HUES6 (cell line): ENCODE results near the gene NAV3.

Experiments
- H3K27ac ChIP-seq: 2 replicates; pipeline ENCODE4 v1.7.0; 2013; ENCODE audit warnings: low read depth, mild to moderate bottlenecking, low read length, inconsistent platforms
- H3K27me3 ChIP-seq: 2 replicates; pipeline ENCODE4 v1.6.1; 2013; ENCODE audit warnings: low read length; ENCODE audit not compliant: control insufficient read depth, insufficient read depth
- H3K36me3 ChIP-seq: 2 replicates; pipeline ENCODE4 v1.6.1; 2013; ENCODE audit warnings: low read length; ENCODE audit not compliant: control insufficient read depth, insufficient read depth
- H3K4me1 ChIP-seq: 2 replicates; pipeline ENCODE4 v1.6.1; 2013; ENCODE audit warnings: low read length; ENCODE audit not compliant: control insufficient read depth, insufficient read depth
- H3K4me3 ChIP-seq: 2 replicates; pipeline ENCODE4 v1.5.1; 2013; ENCODE audit warnings: low read depth, low read length
- H3K9ac ChIP-seq: one replicate; pipeline ENCODE4 v1.6.1; 2013; ENCODE audit warnings: mild to moderate bottlenecking, low read length
- H3K9me3 ChIP-seq: 2 replicates; pipeline ENCODE4 v1.6.1; 2013; ENCODE audit warnings: low read depth, low read length; ENCODE audit not compliant: control insufficient read depth, insufficient read depth

Gene NAV3

DNA sequence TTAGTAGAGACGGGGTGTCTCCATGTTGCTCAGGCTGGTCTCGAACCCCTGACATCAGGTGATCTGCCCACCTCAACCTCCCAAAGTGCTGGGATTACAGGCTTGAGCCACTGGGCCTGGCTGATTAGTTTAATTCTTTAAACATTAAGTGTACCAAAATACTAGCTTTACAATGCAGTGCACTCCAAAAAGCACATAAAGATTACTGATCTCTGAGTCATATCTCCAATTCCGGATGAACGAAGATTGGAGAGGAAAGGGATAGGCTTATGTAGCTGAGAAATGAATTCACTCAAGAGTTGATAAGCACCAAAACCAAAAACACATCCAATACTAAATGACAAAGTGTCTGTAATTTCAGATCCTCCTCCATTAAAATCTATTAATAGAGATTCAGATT lies 15.1 kb downstream of the NAV3 start:
- Histone ChIP-seq H3K9me3 (no peaks in the 10 kb centered on the region), H3K27me3 (no peaks in the 10 kb centered on the region), H3K27ac (no peak overlapping the region), H3K36me3 (no peaks in the 10 kb centered on the region), H3K4me1 (no peaks in the 10 kb centered on the region), H3K4me3 (no peak overlapping the region), H3K9ac (no peak overlapping the region)

GRCh38 chr12:77847060-77847541 lies 16.4 kb downstream of the NAV3 start:
- Histone ChIP-seq H3K27me3 (no peaks in the 10 kb centered on the region), H3K4me3 (no peak overlapping the region), H3K9ac (no peak overlapping the region), H3K36me3 (no peaks in the 10 kb centered on the region), H3K27ac (no peak overlapping the region), H3K9me3 (no peaks in the 10 kb centered on the region), H3K4me1 (no peaks in the 10 kb centered on the region)

DNA sequence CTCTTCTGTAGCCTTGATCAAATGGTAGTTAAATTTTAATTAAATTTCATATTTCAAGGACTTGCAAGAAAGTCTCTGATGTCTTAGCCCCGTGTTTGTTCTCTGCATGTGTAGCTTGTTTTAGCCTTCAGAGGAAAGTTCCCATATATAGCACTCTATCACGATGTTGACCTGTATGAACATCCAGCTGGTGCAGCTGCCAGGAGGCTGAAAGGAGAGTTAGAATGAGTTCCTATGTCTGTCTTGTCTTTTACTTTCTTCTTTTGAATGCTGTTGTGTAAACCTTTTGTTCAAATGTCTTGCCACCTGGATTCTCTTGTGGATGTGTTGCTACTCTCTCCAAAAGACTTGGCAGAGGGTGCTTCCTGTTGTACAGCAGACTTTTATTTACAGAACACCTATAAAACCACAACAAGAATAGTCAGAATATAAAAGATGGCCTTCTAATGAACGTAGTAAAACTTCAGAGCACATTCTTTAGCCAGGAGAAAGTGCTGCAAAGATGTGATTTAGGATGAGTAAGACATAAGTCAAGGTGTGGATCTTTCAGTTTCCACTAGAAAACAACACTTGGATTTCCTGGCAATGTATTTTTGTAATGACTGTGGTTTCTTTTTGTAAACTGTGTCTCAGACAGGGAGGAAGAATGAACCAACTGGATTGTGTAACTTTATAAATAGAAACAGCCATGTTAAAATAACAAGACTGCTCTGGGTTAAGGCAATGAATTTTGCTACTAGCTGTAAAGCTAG lies 17.2 kb downstream of the NAV3 start:
- no peaks in the 10 kb centered on the region for H3K4me1 ChIP-seq
- H3K4me3 ChIP-seq, result no peak overlapping the region
- H3K27ac ChIP-seq, result no peak overlapping the region
- H3K36me3 ChIP-seq, result no peaks in the 10 kb centered on the region
- no peaks in the 10 kb centered on the region for H3K27me3 ChIP-seq
- H3K9me3 ChIP-seq, result peaks cover 3% of the 10 kb centered on the region; the same call in 1 of the 2 replicates
- H3K9ac ChIP-seq, result no peak overlapping the region

DNA sequence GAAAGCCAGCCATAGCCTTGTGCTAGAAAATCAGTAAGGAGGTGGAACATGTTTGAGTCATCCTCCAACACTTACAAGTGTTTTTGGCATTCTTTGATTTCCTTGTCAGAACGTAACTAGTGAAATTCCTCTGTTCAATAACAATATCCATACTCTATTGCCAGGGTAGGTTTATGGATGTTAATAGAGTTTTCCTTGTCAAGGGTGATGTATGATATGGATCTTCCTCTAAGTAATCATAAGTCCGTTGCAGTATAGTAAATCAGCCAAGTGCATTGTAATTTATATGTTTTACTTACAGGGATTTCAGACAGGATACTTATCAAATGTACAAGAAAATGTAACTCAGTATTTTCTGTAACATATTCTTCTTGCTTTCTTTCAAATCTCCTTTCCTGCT lies 19.4 kb downstream of the NAV3 start:
- Histone ChIP-seq H3K9me3 (peaks cover 5% of the 10 kb centered on the region; the same call in 1 of the 2 replicates), H3K4me3 (no peak overlapping the region), H3K36me3 (no peaks in the 10 kb centered on the region), H3K27me3 (no peaks in the 10 kb centered on the region), H3K9ac (no peak overlapping the region), H3K4me1 (no peaks in the 10 kb centered on the region), H3K27ac (no peak overlapping the region)

GRCh38 chr12:77850698-77851097 lies 20.0 kb downstream of the NAV3 start:
- no peak overlapping the region for H3K9ac ChIP-seq
- no peak overlapping the region for H3K4me3 ChIP-seq
- peaks cover 5% of the 10 kb centered on the region; the same call in 1 of the 2 replicates for H3K9me3 ChIP-seq
- H3K27me3 ChIP-seq, result no peaks in the 10 kb centered on the region
- no peaks in the 10 kb centered on the region for H3K36me3 ChIP-seq
- H3K4me1 ChIP-seq, result no peaks in the 10 kb centered on the region
- no peak overlapping the region for H3K27ac ChIP-seq

DNA sequence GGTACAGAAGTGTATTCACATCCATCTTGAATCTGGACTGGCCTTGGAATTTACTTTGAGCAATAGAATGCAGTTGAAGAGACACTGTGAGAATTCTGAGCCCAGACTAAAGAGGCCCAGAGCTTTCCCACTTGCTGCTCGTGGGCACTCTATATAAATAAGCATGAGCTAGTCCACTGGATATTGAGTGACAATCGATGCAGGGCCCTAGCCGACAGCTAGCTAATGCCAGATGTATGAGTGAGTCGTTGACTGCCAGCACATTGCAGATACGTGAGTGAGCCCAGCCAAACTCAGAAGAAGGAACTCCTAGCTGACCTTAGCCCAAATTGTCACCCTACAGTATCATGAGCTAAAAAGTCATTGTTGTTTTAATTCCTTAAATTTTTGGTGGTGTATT lies 24.9 kb downstream of the NAV3 start:
- Histone ChIP-seq H3K9ac (no peak overlapping the region), H3K4me1 (no peaks in the 10 kb centered on the region), H3K4me3 (no peak overlapping the region), H3K27me3 (no peaks in the 10 kb centered on the region), H3K36me3 (no peaks in the 10 kb centered on the region), H3K27ac (no peak overlapping the region), H3K9me3 (peaks cover 5% of the 10 kb centered on the region; the same call in 1 of the 2 replicates)

- Histone ChIP-seq H3K27me3 (no peaks in the 10 kb centered on the region), H3K36me3 (no peaks in the 10 kb centered on the region), H3K9me3 (no peaks in the 10 kb centered on the region), H3K4me3 (no peak overlapping the region), H3K9ac (no peak overlapping the region), H3K4me1 (no peaks in the 10 kb centered on the region; the same call in 1 of the 2 replicates), H3K27ac (no peak overlapping the region)
Observed at GRCh38 chr12:77861317-77861716, 30.6 kb downstream of the NAV3 start.

DNA sequence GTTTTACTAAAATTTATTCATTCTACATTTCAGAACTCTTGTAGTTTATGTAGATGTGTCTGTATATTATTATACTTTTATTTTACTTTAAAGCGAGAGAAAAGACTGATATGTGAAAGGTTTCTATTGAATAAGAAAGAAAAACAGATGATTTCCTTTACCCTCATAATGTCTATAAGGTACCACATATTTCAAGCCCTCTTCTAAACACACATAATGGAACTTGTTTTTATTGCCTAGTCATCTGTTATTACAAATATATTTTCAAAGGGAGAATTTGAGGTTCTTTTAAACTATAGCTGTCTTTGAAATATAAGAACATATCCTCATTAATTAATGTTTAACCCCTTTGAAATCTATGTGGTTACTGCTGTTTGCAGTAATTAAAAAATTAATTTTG lies 34.5 kb downstream of the NAV3 start:
- Histone ChIP-seq H3K4me3 (no peak overlapping the region), H3K9ac (no peak overlapping the region), H3K27ac (no peak overlapping the region), H3K27me3 (no peaks in the 10 kb centered on the region), H3K4me1 (no peaks in the 10 kb centered on the region; the same call in 1 of the 2 replicates), H3K9me3 (no peaks in the 10 kb centered on the region), H3K36me3 (no peaks in the 10 kb centered on the region)

DNA sequence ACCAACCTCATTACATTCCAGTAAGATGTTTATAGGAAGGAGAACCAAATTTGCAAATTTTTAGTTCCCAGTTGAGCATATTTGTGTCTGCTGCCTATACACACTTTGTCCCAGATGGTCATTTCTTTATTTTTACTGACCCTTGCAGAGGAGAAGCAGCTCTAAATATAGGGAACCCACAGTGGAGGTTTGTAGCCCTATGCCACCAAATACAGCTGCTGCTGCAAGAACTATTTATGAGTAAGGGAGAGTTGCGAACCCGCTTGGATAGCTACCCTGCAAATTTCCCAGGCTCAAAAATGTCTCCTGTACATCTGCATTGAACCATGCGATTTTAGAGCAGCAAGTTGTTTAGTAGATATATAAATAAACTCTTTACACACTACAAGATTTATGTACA lies 48.2 kb downstream of the NAV3 start:
- Histone ChIP-seq H3K36me3 (no peaks in the 10 kb centered on the region), H3K9ac (no peak overlapping the region), H3K27ac (no peak overlapping the region), H3K9me3 (no peaks in the 10 kb centered on the region), H3K27me3 (no peaks in the 10 kb centered on the region), H3K4me1 (no peaks in the 10 kb centered on the region), H3K4me3 (no peak overlapping the region)

GRCh38 chr12:77882709-77883108 lies 52.0 kb downstream of the NAV3 start:
- Histone ChIP-seq H3K9me3 (no peaks in the 10 kb centered on the region), H3K27ac (no peak overlapping the region), H3K27me3 (no peaks in the 10 kb centered on the region), H3K4me1 (no peaks in the 10 kb centered on the region), H3K4me3 (no peak overlapping the region), H3K36me3 (no peaks in the 10 kb centered on the region), H3K9ac (no peak overlapping the region)

- peaks cover under 1% of the 10 kb centered on the region; the same call in 1 of the 2 replicates for H3K4me1 ChIP-seq
- no peak overlapping the region for H3K4me3 ChIP-seq
- H3K27me3 ChIP-seq, result no peaks in the 10 kb centered on the region
- H3K36me3 ChIP-seq, result no peaks in the 10 kb centered on the region
- no peak overlapping the region for H3K27ac ChIP-seq
- no peaks in the 10 kb centered on the region for H3K9me3 ChIP-seq
- no peak overlapping the region for H3K9ac ChIP-seq
Observed at GRCh38 chr12:77888611-77889010, 57.9 kb downstream of the NAV3 start.
